MM.1S (cell line): Measurements from ENCODE around the gene RABGAP1L.
"Not testable (repeated sequence)": the region's sequence is repeated elsewhere in the genome, so short reads cannot be mapped to it uniquely, and the experiment has no call there.

ENCODE experiments used
- DNase-seq: peaks from one replicate; pipeline ENCODE4 v3.0.0-alpha.2; 2015
- H2AFZ ChIP-seq: fragments of 300-600 bp; sonication (generic); 2 replicates; pipeline ENCODE4 v1.6.0; 2016; ENCODE audit warnings: antibody characterized with exemption, low read length
- H3F3A ChIP-seq: fragments of 300-600 bp; sonication (generic); 2 replicates; pipeline ENCODE4 v1.6.1; 2016; ENCODE audit warnings: mild to moderate bottlenecking, antibody characterized with exemption, low read length, moderate library complexity, mixed read lengths; ENCODE audit not compliant: insufficient read depth
- H3K27ac ChIP-seq: fragments of 300-600 bp; sonication (generic); 2 replicates; pipeline ENCODE4 v1.5.1; 2016; ENCODE audit warnings: mild to moderate bottlenecking, low read length
- H3K27me3 ChIP-seq: fragments of 300-600 bp; sonication (generic); replicated peaks from 2 replicates; pipeline ENCODE4 v1.6.0; 2016; ENCODE audit warnings: low read length; ENCODE audit not compliant: insufficient read depth
- H3K36me3 ChIP-seq: fragments of 300-600 bp; sonication (generic); replicated peaks from 2 replicates; pipeline ENCODE4 v1.6.1; 2016; ENCODE audit warnings: mild to moderate bottlenecking, low read length, mixed read lengths; ENCODE audit not compliant: insufficient read depth
- H3K4me1 ChIP-seq: fragments of 300-600 bp; sonication (generic); 2 replicates; pipeline ENCODE4 v1.6.1; 2016; ENCODE audit warnings: low read length, mixed read lengths
- H3K4me2 ChIP-seq: fragments of 300-600 bp; sonication (generic); 2 replicates; pipeline ENCODE4 v1.6.0; 2016; ENCODE audit warnings: low read depth, low read length
- H3K4me3 ChIP-seq: fragments of 300-600 bp; sonication (generic); 2 replicates; pipeline ENCODE4 v1.5.1; 2016; ENCODE audit warnings: low read length, mixed read lengths
- H3K79me2 ChIP-seq: fragments of 300-600 bp; sonication (generic); 2 replicates; pipeline ENCODE4 v1.6.1; 2016; ENCODE audit warnings: mixed run types, low read length, mixed read lengths
- H3K9ac ChIP-seq: fragments of 300-600 bp; sonication (generic); 2 replicates; pipeline ENCODE4 v1.6.1; 2016; ENCODE audit warnings: low read length, mixed read lengths
- H3K9me2 ChIP-seq: fragments of 300-600 bp; sonication (generic); replicated peaks from 2 replicates; pipeline ENCODE4 v1.6.1; 2016; ENCODE audit warnings: mild to moderate bottlenecking, low read length, mixed read lengths; ENCODE audit not compliant: insufficient read depth
- H3K9me3 ChIP-seq: fragments of 300-600 bp; sonication (generic); replicated peaks from 2 replicates; pipeline ENCODE4 v1.6.1; 2016; ENCODE audit warnings: mild to moderate bottlenecking, low read length, mixed read lengths; ENCODE audit not compliant: insufficient read depth
- H4K20me1 ChIP-seq: fragments of 300-600 bp; sonication (generic); 2 replicates; pipeline ENCODE4 v1.6.1; 2016; ENCODE audit warnings: mild to moderate bottlenecking, low read length, moderate library complexity, mixed read lengths; ENCODE audit not compliant: insufficient read depth
- EZH2 ChIP-seq: fragments of 300-600 bp; sonication (generic); optimal IDR thresholded peaks from 2 replicates; pipeline ENCODE3; 2017; ENCODE audit warnings: low read depth, mild to moderate bottlenecking, antibody characterized with exemption, low read length, mixed read lengths
- EZH2phosphoT487 ChIP-seq: fragments of 300-600 bp; sonication (generic); IDR thresholded peaks from 2 replicates; pipeline ENCODE4 v1.6.1; 2018; ENCODE audit warnings: antibody characterized with exemption, low read length
- TF ChIP-seq, protein P1 (sequence below): fragments of 300-600 bp; sonication (generic); IDR thresholded peaks from 2 replicates; pipeline ENCODE4 v1.5.1; 2016; ENCODE audit warnings: antibody characterized with exemption, low read length, mixed read lengths

The RABGAP1L gene

DNA sequence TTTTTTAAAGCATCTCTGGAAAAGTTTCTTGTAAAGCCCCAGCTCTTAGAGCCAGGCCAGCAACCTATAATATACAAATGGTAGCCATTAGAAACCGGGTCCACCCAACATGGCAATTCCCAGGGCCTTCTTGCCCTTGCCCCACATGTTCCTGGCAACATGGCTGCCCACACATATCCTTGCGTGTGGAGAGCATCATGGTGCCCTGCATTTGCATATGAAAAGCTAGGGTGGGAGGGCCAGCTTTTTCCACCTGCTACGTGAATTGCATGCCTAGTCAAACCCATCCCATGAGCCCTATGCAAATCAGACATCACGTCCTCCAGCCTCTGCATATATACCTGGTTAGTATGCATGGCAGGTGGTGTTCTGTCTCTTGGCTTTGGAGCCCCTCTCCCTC, 88.2 kb downstream of the RABGAP1L start:
- H3K36me3 ChIP-seq: no peaks in the 10 kb centered on the region
- no peaks in the 10 kb centered on the region for H3F3A ChIP-seq
- H3K27me3 ChIP-seq: no peaks in the 10 kb centered on the region
- no peak for DNase-seq
- no peaks in the 10 kb centered on the region for H3K4me1 ChIP-seq
- H3K4me3 ChIP-seq: no peak overlapping the region
- H3K27ac ChIP-seq: no peak overlapping the region
- no peaks in the 10 kb centered on the region for H4K20me1 ChIP-seq
- no peaks in the 10 kb centered on the region for H3K9me2 ChIP-seq
- no peaks in the 10 kb centered on the region for H3K79me2 ChIP-seq
- no peaks in the 10 kb centered on the region for H3K9me3 ChIP-seq
- H3K4me2 ChIP-seq: no peak overlapping the region
- TF ChIP-seq, protein P1, sequence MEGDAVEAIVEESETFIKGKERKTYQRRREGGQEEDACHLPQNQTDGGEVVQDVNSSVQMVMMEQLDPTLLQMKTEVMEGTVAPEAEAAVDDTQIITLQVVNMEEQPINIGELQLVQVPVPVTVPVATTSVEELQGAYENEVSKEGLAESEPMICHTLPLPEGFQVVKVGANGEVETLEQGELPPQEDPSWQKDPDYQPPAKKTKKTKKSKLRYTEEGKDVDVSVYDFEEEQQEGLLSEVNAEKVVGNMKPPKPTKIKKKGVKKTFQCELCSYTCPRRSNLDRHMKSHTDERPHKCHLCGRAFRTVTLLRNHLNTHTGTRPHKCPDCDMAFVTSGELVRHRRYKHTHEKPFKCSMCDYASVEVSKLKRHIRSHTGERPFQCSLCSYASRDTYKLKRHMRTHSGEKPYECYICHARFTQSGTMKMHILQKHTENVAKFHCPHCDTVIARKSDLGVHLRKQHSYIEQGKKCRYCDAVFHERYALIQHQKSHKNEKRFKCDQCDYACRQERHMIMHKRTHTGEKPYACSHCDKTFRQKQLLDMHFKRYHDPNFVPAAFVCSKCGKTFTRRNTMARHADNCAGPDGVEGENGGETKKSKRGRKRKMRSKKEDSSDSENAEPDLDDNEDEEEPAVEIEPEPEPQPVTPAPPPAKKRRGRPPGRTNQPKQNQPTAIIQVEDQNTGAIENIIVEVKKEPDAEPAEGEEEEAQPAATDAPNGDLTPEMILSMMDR: no peak
- no peak for TF ChIP-seq EZH2
- no peak for TF ChIP-seq EZH2phosphoT487
- H3K9ac ChIP-seq: no peak overlapping the region
- no peak overlapping the region for H2AFZ ChIP-seq

DNA sequence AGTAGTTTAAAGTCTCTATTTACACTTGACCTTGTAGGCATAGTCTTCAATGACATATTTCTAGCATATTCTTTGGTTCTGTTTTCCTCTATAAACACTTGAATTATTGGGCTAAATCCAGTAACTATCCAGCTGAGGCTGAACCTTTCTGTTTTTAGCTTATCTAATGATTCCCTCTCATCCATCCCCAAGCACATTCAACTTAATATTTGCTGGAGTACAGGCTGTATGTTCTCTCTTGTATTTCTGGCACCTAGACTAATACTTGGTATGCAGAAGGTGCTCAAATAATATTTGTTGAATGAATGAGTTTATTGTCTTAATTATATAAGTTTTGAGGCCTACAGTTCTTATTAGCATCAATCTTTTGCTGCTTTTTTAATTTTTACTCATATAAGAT, 88.7 kb downstream of the RABGAP1L start:
- H3K9me3 ChIP-seq: no peaks in the 10 kb centered on the region
- H3K9me2 ChIP-seq: no peaks in the 10 kb centered on the region
- no peak overlapping the region for H2AFZ ChIP-seq
- H3K27ac ChIP-seq: no peak overlapping the region
- H3K27me3 ChIP-seq: no peaks in the 10 kb centered on the region
- H4K20me1 ChIP-seq: no peaks in the 10 kb centered on the region
- H3K9ac ChIP-seq: no peak overlapping the region
- no peaks in the 10 kb centered on the region for H3F3A ChIP-seq
- no peak overlapping the region for H3K4me3 ChIP-seq
- H3K4me1 ChIP-seq: no peaks in the 10 kb centered on the region
- DNase-seq: no peak
- H3K4me2 ChIP-seq: no peak overlapping the region
- no peaks in the 10 kb centered on the region for H3K79me2 ChIP-seq
- no peaks in the 10 kb centered on the region for H3K36me3 ChIP-seq
- TF ChIP-seq, protein P1: no peak
- no peak for TF ChIP-seq EZH2phosphoT487

DNA sequence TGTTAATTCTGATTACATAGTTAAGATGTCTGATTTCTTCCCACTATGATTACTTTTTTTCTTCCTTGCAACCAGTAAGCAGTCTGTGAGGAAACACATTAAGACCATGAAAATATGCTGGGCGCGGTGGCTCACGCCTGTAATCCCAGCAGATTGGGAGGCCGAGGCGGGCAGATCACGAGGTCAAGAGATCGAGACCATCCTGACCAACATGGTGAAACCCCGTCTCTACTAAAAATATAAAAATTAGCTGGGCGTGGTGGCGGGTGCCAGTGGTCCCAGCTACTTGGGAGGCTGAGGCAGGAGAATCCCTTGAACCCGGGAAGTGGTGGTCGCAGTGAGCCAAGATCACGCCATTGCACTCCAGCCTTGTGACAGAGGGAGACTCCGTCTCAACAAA, 97.1 kb downstream of the RABGAP1L start:
- H3K9ac ChIP-seq, H4K20me1 ChIP-seq, H3K4me1 ChIP-seq, H3K4me2 ChIP-seq, H3K9me2 ChIP-seq, DNase-seq, H3K79me2 ChIP-seq, H3K27me3 ChIP-seq, H3K27ac ChIP-seq, H3F3A ChIP-seq, H3K36me3 ChIP-seq, H2AFZ ChIP-seq, H3K9me3 ChIP-seq, H3K4me3 ChIP-seq: not testable (repeated sequence)

DNA sequence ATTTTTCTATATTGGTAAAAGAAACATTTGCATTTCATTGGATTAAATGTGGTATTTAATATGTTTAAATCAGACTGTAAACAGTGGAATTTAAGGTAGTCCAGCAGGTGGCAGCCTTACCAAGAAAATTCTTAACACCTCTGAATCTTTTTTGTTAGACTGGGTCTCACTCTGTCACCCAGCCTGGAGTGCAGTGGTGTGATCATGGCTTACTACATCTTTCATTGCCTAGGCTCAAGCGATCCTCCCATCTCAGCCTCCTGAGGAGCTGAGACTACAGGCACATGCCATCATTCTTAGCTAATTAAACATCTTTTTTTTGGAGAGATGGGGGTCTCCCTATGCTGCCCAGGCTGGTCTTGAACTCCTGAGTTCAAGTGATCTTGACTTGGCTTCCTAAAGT, 98.8 kb downstream of the RABGAP1L start:
- Histone ChIP-seq H3K36me3 (no peaks in the 10 kb centered on the region), H3K4me1 (no peaks in the 10 kb centered on the region), H3K27me3 (no peaks in the 10 kb centered on the region), H3K79me2 (no peaks in the 10 kb centered on the region), H3F3A (no peaks in the 10 kb centered on the region), H3K9me2 (no peaks in the 10 kb centered on the region), H2AFZ (no peak overlapping the region), H3K4me3 (no peak overlapping the region), H3K4me2 (no peak overlapping the region), H3K9me3 (no peaks in the 10 kb centered on the region), H3K9ac (no peak overlapping the region), H4K20me1 (no peaks in the 10 kb centered on the region), H3K27ac (no peak overlapping the region)
- TF ChIP-seq EZH2phosphoT487: no peak
- TF ChIP-seq, protein P1: peak; percentile 70
- TF ChIP-seq EZH2: no peak
- peak; percentile 64 for DNase-seq
